Measurements from ENCODE around the gene RBM26. TPM values are rescaled to one million over a fixed set of nuclear protein-coding genes. Genes with fewer than 3 reads are reported as not detected.

Gene RBM26
- total RNA-seq, 3 donors from 2014 or later (not counting 1 experiment from before 2014, with no cell fraction given), result 59.3 to 70.3 (median 66.5) TPM

DNA sequence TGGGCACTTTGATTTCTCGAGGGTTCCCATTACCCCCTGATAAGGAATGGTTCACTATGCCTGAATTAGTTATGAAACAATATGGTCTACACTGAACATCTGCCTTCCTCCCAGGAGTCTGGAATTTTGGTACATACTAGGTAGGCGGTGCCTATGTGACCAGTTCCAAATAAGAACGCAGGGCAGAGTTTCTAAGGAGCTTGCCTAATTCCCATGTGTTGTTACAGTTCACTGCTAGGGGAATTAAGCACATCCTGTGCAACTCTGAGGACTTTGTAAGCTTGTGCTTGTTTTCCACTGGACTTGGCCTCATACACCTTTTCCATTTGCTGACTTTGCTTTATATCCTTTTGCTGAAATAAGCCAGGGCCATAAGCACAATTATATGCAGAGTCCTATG lies 29.2 kb downstream of the RBM26 start:
- Histone ChIP-seq H3K27ac (ENCODE audit: low read length) (no peak overlapping the region), H3K27me3 (ENCODE audit: control insufficient read depth, insufficient read depth, low read length) (no peaks in the 10 kb centered on the region), H3K36me3 (ENCODE audit: control insufficient read depth, insufficient read depth, low read length) (peaks cover 37% of the 10 kb centered on the region), H3K4me1 (ENCODE audit: control insufficient read depth, insufficient read depth, low read length) (no peaks in the 10 kb centered on the region), H3K4me3 (ENCODE audit: low read length) (no peak overlapping the region), H3K9me3 (ENCODE audit: control insufficient read depth, insufficient read depth, low read length) (no peaks in the 10 kb centered on the region)
- ATAC-seq, result no peak
- Mint-ChIP-seq H3K9me3 (no peaks in the 10 kb centered on the region), H3K27me3 (ENCODE audit: low read depth in 2 of 2) (no peaks in the 10 kb centered on the region), H3K4me3 (no peak overlapping the region), H3K36me3 (no peaks in the 10 kb centered on the region), H3K27ac (no peak overlapping the region), H3K4me1 (peaks cover 12 to 21% of the 10 kb centered on the region in 2 donors)
- 97% methylated on average over 3 of the region's 3 CpGs for WGBS (ENCODE audit: insufficient coverage)
- TF ChIP-seq, protein P1, sequence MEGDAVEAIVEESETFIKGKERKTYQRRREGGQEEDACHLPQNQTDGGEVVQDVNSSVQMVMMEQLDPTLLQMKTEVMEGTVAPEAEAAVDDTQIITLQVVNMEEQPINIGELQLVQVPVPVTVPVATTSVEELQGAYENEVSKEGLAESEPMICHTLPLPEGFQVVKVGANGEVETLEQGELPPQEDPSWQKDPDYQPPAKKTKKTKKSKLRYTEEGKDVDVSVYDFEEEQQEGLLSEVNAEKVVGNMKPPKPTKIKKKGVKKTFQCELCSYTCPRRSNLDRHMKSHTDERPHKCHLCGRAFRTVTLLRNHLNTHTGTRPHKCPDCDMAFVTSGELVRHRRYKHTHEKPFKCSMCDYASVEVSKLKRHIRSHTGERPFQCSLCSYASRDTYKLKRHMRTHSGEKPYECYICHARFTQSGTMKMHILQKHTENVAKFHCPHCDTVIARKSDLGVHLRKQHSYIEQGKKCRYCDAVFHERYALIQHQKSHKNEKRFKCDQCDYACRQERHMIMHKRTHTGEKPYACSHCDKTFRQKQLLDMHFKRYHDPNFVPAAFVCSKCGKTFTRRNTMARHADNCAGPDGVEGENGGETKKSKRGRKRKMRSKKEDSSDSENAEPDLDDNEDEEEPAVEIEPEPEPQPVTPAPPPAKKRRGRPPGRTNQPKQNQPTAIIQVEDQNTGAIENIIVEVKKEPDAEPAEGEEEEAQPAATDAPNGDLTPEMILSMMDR (IDR thresholded peaks at IDR 0.05), result no peak
- intact Hi-C loops (cut with micrococcal nuclease), result no loop called here
- DNase-seq, result no peak

DNA sequence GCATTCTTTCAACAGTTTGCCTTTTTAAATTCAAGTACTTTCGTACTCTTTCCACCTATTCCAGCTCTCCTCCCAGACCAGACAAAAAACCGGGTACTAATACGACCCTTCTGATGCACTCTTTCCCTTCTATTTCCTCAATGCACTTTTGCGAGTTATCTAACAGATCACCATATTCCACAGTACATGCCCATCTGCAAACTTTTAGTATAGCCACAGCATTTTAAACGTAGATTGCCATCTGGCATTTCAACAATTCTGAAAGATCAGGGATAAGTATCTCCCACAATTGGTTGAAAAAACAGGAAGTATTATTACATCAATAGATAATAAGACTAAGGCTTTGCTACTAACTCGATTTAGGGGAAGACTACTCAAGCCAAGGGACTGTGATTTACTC lies 31.5 kb downstream of the RBM26 start:
- peaks cover 56% of the 10 kb centered on the region for H3K36me3 ChIP-seq (ENCODE audit: control insufficient read depth, insufficient read depth, low read length)

DNA sequence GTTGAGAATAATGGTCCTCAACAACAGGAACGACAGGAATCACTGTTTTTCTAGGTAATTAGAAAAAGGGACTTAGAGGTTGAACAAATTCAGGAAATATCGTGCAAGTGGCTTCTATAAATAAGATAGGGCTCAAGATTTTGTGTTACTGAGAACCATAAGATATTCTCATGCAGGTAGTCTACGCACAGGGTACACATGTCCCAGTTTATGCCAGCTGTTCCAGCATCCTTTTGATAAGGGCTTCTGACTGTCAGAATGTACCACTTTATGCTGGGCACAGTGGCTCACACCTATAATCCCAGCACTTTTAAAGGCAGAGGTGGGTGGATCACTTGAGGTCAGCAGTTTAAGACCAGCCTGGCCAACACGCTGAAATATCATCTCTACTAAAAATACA lies 32.1 kb downstream of the RBM26 start:
- no peaks in the 10 kb centered on the region for H3K27me3 Mint-ChIP-seq (ENCODE audit: low read depth in 2 of 2)
- TF ChIP-seq, protein P1 (IDR thresholded peaks at IDR 0.05), result no peak
- peaks cover 10% of the 10 kb centered on the region for H3K36me3 Mint-ChIP-seq
- ATAC-seq (no peak), DNase-seq (no peak)
- no peak overlapping the region for H3K4me3 Mint-ChIP-seq
- Histone ChIP-seq H3K27ac (ENCODE audit: low read length) (no peak overlapping the region), H3K9me3 (ENCODE audit: control insufficient read depth, insufficient read depth, low read length) (no peaks in the 10 kb centered on the region), H3K27me3 (ENCODE audit: control insufficient read depth, insufficient read depth, low read length) (no peaks in the 10 kb centered on the region), H3K4me3 (ENCODE audit: low read length) (no peak overlapping the region), H3K36me3 (ENCODE audit: control insufficient read depth, insufficient read depth, low read length) (peaks cover 61% of the 10 kb centered on the region), H3K4me1 (ENCODE audit: control insufficient read depth, insufficient read depth, low read length) (no peaks in the 10 kb centered on the region)
- intact Hi-C loops (cut with micrococcal nuclease), result no loop called here
- WGBS (ENCODE audit: insufficient coverage), result 95% methylated on average over 3 of the region's 4 CpGs
- H3K9me3 Mint-ChIP-seq, result no peaks in the 10 kb centered on the region
- H3K27ac Mint-ChIP-seq, result peak overlapping the region; percentile 3 to 16
- no peaks in the 10 kb centered on the region for H3K4me1 Mint-ChIP-seq

More for the DNA sequence above, 31.5 kb downstream of the RBM26 start:
- intact Hi-C loops (cut with micrococcal nuclease), result no loop called here
- H3K9me3 ChIP-seq (ENCODE audit: control insufficient read depth, insufficient read depth, low read length), result no peaks in the 10 kb centered on the region
- Mint-ChIP-seq H3K9me3 (no peaks in the 10 kb centered on the region), H3K27me3 (ENCODE audit: low read depth in 2 of 2) (no peaks in the 10 kb centered on the region), H3K4me1 (peaks cover 0 to 5% of the 10 kb centered on the region in 2 donors), H3K27ac (peak overlapping the region in 1 of 2 donors; percentile 3), H3K36me3 (peaks cover 10% of the 10 kb centered on the region), H3K4me3 (no peak overlapping the region)
- no peaks in the 10 kb centered on the region for H3K27me3 ChIP-seq (ENCODE audit: control insufficient read depth, insufficient read depth, low read length)
- no peak overlapping the region for H3K27ac ChIP-seq (ENCODE audit: low read length)
- 90% methylated on average over 5 of the region's 6 CpGs for WGBS (ENCODE audit: insufficient coverage)
- no peak overlapping the region for H3K4me3 ChIP-seq (ENCODE audit: low read length)
- ATAC-seq (no peak), DNase-seq (no peak)
- TF ChIP-seq, protein P1 (IDR thresholded peaks at IDR 0.05), result no peak
- H3K4me1 ChIP-seq (ENCODE audit: control insufficient read depth, insufficient read depth, low read length), result no peaks in the 10 kb centered on the region

DNA sequence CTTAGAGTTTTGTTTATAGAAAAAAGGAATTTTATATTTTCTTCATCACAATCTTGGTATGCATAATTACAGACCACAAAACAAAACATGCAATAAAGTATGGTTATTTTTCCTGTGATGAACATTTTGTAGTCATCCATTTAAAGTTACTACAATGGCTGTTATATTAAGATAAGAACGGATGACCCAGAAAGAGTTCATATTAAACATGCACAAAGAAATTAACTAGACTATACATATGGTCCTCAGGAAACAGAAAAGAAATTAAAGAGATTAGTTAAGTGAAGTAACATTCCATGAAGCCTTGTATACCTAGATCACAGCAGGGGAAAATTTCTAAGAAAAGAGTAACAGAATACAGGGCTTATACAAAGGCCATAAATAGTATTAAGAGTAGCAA lies 36.8 kb downstream of the RBM26 start:
- Mint-ChIP-seq H3K36me3 (peaks cover 10% of the 10 kb centered on the region), H3K4me3 (no peak overlapping the region), H3K27me3 (ENCODE audit: low read depth in 2 of 2) (no peaks in the 10 kb centered on the region), H3K9me3 (no peaks in the 10 kb centered on the region), H3K27ac (peak overlapping the region in 1 of 2 donors; percentile 29), H3K4me1 (no peaks in the 10 kb centered on the region)
- no peak for DNase-seq
- H3K27me3 ChIP-seq (ENCODE audit: control insufficient read depth, insufficient read depth, low read length), result no peaks in the 10 kb centered on the region
- intact Hi-C loops (cut with micrococcal nuclease), result no loop called here
- ATAC-seq, result no peak
- H3K9me3 ChIP-seq (ENCODE audit: control insufficient read depth, insufficient read depth, low read length), result no peaks in the 10 kb centered on the region
- H3K36me3 ChIP-seq (ENCODE audit: control insufficient read depth, insufficient read depth, low read length), result peaks cover 65% of the 10 kb centered on the region
- TF ChIP-seq, protein P1 (IDR thresholded peaks at IDR 0.05), result no peak
- no peak overlapping the region for H3K4me3 ChIP-seq (ENCODE audit: low read length)
- WGBS (ENCODE audit: insufficient coverage), result no CpG with 5 or more reads among the region's 1 CpG
- H3K4me1 ChIP-seq (ENCODE audit: control insufficient read depth, insufficient read depth, low read length), result no peaks in the 10 kb centered on the region
- no peak overlapping the region for H3K27ac ChIP-seq (ENCODE audit: low read length)

All from natural killer cell (primary cell).